ENCODE measurements around the gene PTPRN2.
"Not testable (repeated sequence)": the region's sequence is repeated elsewhere in the genome, so short reads cannot be mapped to it uniquely, and the experiment has no call there.

Gene PTPRN2

DNA sequence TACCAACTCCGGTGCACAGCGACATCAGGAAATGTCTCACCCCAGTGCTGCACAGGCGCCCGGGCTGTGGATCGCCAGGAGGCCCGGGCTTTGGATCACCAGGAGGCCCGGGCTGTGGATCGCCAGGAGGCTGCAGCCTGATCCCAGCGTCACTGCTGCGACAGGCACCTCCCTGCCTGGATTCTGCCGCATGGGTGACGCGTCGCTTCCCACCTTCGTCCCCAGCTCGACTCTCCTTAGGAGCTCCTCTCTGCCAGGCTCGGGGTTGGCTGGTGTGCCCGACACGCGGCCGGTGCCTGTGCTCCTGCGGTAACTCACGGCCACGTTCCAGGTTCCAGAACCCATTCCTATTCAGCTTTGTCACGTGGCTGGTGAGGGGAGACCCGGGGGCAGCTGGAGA is 993.3 kb downstream of the PTPRN2 start:
- Histone ChIP-seq H3K27me3 (ENCODE audit: control insufficient read depth, insufficient read depth, low read length) (no peaks in the 10 kb centered on the region), H3K4me2 (ENCODE audit: low read length) (no peak overlapping the region), H3K36me3 (ENCODE audit: insufficient read depth, low read length) (no peaks in the 10 kb centered on the region), H3K4me3 (ENCODE audit: low read length) (no peak overlapping the region), H3K9me3 (replicated peaks; ENCODE audit: low read length) (peaks cover 9% of the 10 kb centered on the region), H3K4me1 (ENCODE audit: control insufficient read depth, insufficient read depth, low read length) (no peaks in the 10 kb centered on the region), H3K9ac (ENCODE audit: low read depth, low read length) (no peak overlapping the region)

- no peak overlapping the region for H3K4me2 ChIP-seq (ENCODE audit: low read length)
- no peak overlapping the region for H3K4me3 ChIP-seq (ENCODE audit: low read length)
- peaks cover 9% of the 10 kb centered on the region for H3K9me3 ChIP-seq (replicated peaks; ENCODE audit: low read length)
- no peaks in the 10 kb centered on the region for H3K27me3 ChIP-seq (ENCODE audit: control insufficient read depth, insufficient read depth, low read length)
- no peaks in the 10 kb centered on the region for H3K36me3 ChIP-seq (ENCODE audit: insufficient read depth, low read length)
- no peak overlapping the region for H3K9ac ChIP-seq (ENCODE audit: low read depth, low read length)
- no peaks in the 10 kb centered on the region for H3K4me1 ChIP-seq (ENCODE audit: control insufficient read depth, insufficient read depth, low read length)
Observed at GRCh38 chr7:157593541-157593940, 994.1 kb downstream of the PTPRN2 start.

- H3K4me1 ChIP-seq (ENCODE audit: control insufficient read depth, insufficient read depth, low read length); H3K27me3 ChIP-seq (ENCODE audit: control insufficient read depth, insufficient read depth, low read length); H3K4me3 ChIP-seq (ENCODE audit: low read length); H3K9me3 ChIP-seq (replicated peaks; ENCODE audit: low read length); H3K9ac ChIP-seq (ENCODE audit: low read depth, low read length); H3K4me2 ChIP-seq (ENCODE audit: low read length); H3K36me3 ChIP-seq (ENCODE audit: insufficient read depth, low read length): not testable (repeated sequence)
Observed at GRCh38 chr7:157592636-157593320, 994.8 kb downstream of the PTPRN2 start.

GRCh38 chr7:157590526-157590925 is 997.1 kb downstream of the PTPRN2 start:
- peaks cover 9% of the 10 kb centered on the region for H3K9me3 ChIP-seq (replicated peaks; ENCODE audit: low read length)
- no peaks in the 10 kb centered on the region for H3K36me3 ChIP-seq (ENCODE audit: insufficient read depth, low read length)
- no peaks in the 10 kb centered on the region for H3K27me3 ChIP-seq (ENCODE audit: control insufficient read depth, insufficient read depth, low read length)

DNA sequence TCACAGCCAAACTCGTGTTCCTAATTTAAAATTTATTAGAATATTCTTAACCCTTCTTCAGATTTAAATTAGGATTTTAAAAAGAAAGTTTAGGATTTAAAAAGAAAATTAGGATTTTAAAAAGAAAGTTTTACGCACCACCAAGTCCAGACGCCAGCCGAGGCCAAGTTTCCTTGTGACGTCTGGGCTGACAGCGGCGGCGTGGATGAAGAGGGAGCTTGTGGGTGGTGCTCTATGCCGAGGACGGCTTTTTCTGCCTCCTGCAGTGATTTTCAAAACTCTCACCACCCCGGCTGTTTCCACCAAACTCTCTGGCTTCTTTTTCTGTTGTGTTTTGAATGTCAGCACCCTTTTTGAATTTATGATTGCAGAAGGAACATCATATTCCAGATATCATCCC is 997.9 kb downstream of the PTPRN2 start:
- H3K9me3 ChIP-seq (replicated peaks; ENCODE audit: low read length), result peaks cover 9% of the 10 kb centered on the region
- no peaks in the 10 kb centered on the region for H3K36me3 ChIP-seq (ENCODE audit: insufficient read depth, low read length)
- no peak overlapping the region for H3K9ac ChIP-seq (ENCODE audit: low read depth, low read length)
- H3K27me3 ChIP-seq (ENCODE audit: control insufficient read depth, insufficient read depth, low read length), result no peaks in the 10 kb centered on the region
- no peak overlapping the region for H3K4me2 ChIP-seq (ENCODE audit: low read length)
- H3K4me3 ChIP-seq (ENCODE audit: low read length), result no peak overlapping the region
- H3K4me1 ChIP-seq (ENCODE audit: control insufficient read depth, insufficient read depth, low read length), result no peaks in the 10 kb centered on the region

More at GRCh38 chr7:157590526-157590925, 997.1 kb downstream of the PTPRN2 start:
- H3K4me2 ChIP-seq (ENCODE audit: low read length), result no peak overlapping the region
- H3K9ac ChIP-seq (ENCODE audit: low read depth, low read length), result no peak overlapping the region
- H3K4me3 ChIP-seq (ENCODE audit: low read length), result no peak overlapping the region
- no peaks in the 10 kb centered on the region for H3K4me1 ChIP-seq (ENCODE audit: control insufficient read depth, insufficient read depth, low read length)

GRCh38 chr7:157587805-157588560 is 999.6 kb downstream of the PTPRN2 start:
- H3K4me2 ChIP-seq (ENCODE audit: low read length), result no peak overlapping the region
- H3K4me1 ChIP-seq (ENCODE audit: control insufficient read depth, insufficient read depth, low read length), result no peaks in the 10 kb centered on the region
- H3K4me3 ChIP-seq (ENCODE audit: low read length), result no peak overlapping the region
- H3K9ac ChIP-seq (ENCODE audit: low read depth, low read length), result no peak overlapping the region
- H3K9me3 ChIP-seq (replicated peaks; ENCODE audit: low read length), result peaks cover 4% of the 10 kb centered on the region
- no peaks in the 10 kb centered on the region for H3K36me3 ChIP-seq (ENCODE audit: insufficient read depth, low read length)
- no peaks in the 10 kb centered on the region for H3K27me3 ChIP-seq (ENCODE audit: control insufficient read depth, insufficient read depth, low read length)

- no peak overlapping the region for H3K4me3 ChIP-seq (ENCODE audit: low read length)
- no peak overlapping the region for H3K4me2 ChIP-seq (ENCODE audit: low read length)
- H3K9me3 ChIP-seq (replicated peaks; ENCODE audit: low read length), result no peaks in the 10 kb centered on the region
- no peaks in the 10 kb centered on the region for H3K27me3 ChIP-seq (ENCODE audit: control insufficient read depth, insufficient read depth, low read length)
- H3K9ac ChIP-seq (ENCODE audit: low read depth, low read length), result no peak overlapping the region
- H3K4me1 ChIP-seq (ENCODE audit: control insufficient read depth, insufficient read depth, low read length), result no peaks in the 10 kb centered on the region
- H3K36me3 ChIP-seq (ENCODE audit: insufficient read depth, low read length), result no peaks in the 10 kb centered on the region
Observed at GRCh38 chr7:157587051-157587804, 1000.4 kb downstream of the PTPRN2 start.

DNA sequence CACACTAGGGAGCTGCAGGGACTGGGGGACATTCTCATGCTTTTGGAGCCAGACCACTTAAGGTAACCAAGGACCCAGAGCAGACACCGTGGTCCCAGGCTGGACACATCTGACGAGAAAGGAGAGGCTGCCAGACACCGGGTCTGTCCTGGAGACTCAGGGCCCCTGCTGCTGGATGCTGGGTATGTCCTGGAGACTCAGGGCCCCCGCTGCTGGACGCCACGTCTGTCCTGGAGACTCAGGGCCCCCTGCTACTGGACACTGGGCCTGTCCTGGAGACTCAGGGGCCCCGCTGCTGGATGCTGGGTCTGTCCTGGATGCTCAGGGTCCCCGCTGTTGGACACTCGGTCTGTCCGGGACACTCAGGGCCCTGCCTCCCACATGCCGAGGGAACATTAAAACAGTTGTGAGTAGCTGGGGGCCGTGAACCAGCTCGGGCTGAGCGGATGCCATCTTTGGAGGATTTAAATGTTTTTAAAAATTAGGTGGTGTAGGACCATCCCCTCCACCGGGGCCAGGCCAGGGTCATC is 1001.1 kb downstream of the PTPRN2 start:
- no peak overlapping the region for H3K9ac ChIP-seq (ENCODE audit: low read depth, low read length)
- H3K27me3 ChIP-seq (ENCODE audit: control insufficient read depth, insufficient read depth, low read length), result no peaks in the 10 kb centered on the region
- H3K4me3 ChIP-seq (ENCODE audit: low read length), result no peak overlapping the region
- H3K36me3 ChIP-seq (ENCODE audit: insufficient read depth, low read length), result no peaks in the 10 kb centered on the region
- no peaks in the 10 kb centered on the region for H3K9me3 ChIP-seq (replicated peaks; ENCODE audit: low read length)
- H3K4me2 ChIP-seq (ENCODE audit: low read length), result no peak overlapping the region
- H3K4me1 ChIP-seq (ENCODE audit: control insufficient read depth, insufficient read depth, low read length), result no peaks in the 10 kb centered on the region

DNA sequence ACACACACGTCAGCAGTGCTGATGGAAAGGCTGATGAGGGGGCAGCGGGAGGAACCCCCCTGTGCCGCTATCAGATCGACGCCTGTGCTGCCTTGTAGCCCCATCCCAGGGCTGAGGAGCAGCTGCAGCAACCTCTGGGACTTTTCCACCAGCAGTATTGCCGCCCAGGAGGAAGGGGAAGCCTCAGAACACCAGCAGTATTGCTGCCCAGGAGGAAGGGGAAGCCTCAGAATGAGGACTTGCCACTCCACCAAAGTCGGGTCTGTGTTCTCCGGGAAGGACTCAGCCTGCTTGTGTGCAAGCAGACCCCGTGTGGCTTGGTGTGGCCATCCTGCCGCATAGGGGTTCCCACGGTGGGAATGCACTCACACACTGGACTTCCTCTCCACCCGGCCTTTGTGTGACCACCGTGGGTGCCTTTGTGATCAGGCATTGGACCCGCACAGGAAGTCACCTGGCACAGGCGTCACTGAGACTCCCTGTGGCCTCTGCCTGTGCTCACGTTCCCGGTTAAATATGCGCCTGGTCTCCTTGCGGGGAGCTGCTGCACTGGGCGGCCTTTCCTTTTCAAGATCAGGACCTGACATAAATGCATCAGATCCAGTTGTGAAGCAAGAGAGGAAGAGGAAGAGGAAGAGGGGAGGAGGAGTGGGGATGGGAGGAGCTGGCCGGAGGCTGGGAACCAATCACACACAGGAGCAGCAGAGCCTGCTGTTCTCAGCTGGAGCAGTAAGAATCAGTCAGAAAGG is 1002.3 kb downstream of the PTPRN2 start:
- Histone ChIP-seq H3K4me3 (ENCODE audit: low read length) (no peak overlapping the region), H3K4me2 (ENCODE audit: low read length) (no peak overlapping the region), H3K9ac (ENCODE audit: low read depth, low read length) (no peak overlapping the region), H3K27me3 (ENCODE audit: control insufficient read depth, insufficient read depth, low read length) (no peaks in the 10 kb centered on the region), H3K36me3 (ENCODE audit: insufficient read depth, low read length) (no peaks in the 10 kb centered on the region), H3K9me3 (replicated peaks; ENCODE audit: low read length) (no peaks in the 10 kb centered on the region), H3K4me1 (ENCODE audit: control insufficient read depth, insufficient read depth, low read length) (no peaks in the 10 kb centered on the region)

- Histone ChIP-seq H3K36me3 (ENCODE audit: insufficient read depth, low read length) (no peaks in the 10 kb centered on the region), H3K9ac (ENCODE audit: low read depth, low read length) (no peak overlapping the region), H3K4me3 (ENCODE audit: low read length) (no peak overlapping the region), H3K4me2 (ENCODE audit: low read length) (no peak overlapping the region), H3K27me3 (ENCODE audit: control insufficient read depth, insufficient read depth, low read length) (no peaks in the 10 kb centered on the region), H3K4me1 (ENCODE audit: control insufficient read depth, insufficient read depth, low read length) (no peaks in the 10 kb centered on the region), H3K9me3 (replicated peaks; ENCODE audit: low read length) (no peaks in the 10 kb centered on the region)
Observed at GRCh38 chr7:157584420-157584819, 1003.2 kb downstream of the PTPRN2 start.

DNA sequence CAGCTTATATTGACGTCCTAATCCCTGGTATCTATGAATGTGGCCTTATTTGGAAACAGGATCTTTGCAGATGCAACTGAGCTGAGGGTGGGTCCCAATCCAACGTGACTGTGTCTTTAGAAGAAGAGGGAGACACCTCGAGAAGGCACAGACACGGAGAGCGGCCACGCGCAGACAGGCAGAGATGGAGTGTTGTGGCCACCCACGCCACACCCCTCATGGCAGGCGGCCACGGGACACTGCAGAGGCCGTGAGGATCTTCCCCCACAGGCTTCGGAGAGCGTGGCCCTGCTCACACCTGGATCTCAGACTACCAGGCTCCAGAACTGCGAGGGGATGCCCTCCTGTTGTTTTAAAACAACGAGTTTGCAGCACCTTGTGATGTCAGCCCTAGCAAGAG is 1005.9 kb downstream of the PTPRN2 start:
- no peaks in the 10 kb centered on the region for H3K27me3 ChIP-seq (ENCODE audit: control insufficient read depth, insufficient read depth, low read length)
- H3K9me3 ChIP-seq (replicated peaks; ENCODE audit: low read length), result no peaks in the 10 kb centered on the region
- no peaks in the 10 kb centered on the region for H3K4me1 ChIP-seq (ENCODE audit: control insufficient read depth, insufficient read depth, low read length)
- no peak overlapping the region for H3K4me2 ChIP-seq (ENCODE audit: low read length)
- H3K36me3 ChIP-seq (ENCODE audit: insufficient read depth, low read length), result no peaks in the 10 kb centered on the region
- no peak overlapping the region for H3K9ac ChIP-seq (ENCODE audit: low read depth, low read length)
- no peak overlapping the region for H3K4me3 ChIP-seq (ENCODE audit: low read length)
